ENCODE results near the gene GABRG1.

GABRG1 gene

DNA sequence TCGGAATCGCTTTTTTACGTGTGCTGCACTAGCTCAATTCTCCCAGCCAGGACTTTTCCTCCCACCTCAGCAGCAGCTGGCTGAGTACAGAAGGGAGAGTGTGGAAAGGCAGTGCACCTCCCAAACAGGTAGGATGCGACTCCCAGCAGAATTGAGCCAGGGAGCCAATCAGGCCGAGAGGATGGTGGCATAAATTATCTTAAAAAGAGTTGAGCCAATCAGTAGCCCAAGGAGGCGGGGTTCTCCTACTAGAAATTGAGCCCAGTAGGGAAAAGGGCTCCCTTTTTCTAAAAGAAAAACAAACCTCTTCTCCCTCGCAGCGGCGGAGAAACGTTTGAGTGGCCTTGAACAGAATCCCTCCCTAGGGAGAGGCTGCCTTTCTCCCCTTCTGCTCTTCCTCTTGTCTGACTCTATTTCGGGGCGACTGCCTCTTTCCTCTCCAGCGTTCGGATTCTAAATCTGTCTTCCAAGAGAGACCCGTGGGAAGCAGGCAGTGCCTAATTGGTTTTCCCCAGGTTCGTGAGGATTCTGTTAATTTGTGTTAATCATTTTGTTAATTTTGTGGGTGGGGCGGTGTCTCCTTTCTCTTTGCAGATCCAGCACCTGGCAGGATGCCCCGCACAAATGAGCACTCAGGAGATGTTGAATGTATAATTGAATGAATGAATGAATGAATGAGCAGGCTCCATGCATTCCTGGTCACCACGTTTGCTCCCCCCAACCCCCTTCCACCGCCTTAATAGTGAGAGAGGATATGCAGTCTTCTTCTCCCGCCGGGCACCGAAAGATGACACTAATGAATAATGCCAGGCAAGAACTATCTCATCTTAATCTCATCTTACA is at the start of gene GABRG1:
Gene GABRG1 (minus strand): TSS at position 142 of the 843 bp plus-strand sequence. CDS start 141 bp downstream, at position 1.
- Histone ChIP-seq H3K36me3 (ENCODE audit: insufficient read depth, low read length) (no peaks in the 10 kb centered on the region), H3K27me3 (ENCODE audit: control insufficient read depth in 1 of 2, insufficient read depth in 2 of 2, low read length in 2 of 2) (no peaks in the 10 kb centered on the region), H3K4me3 (ENCODE audit: low read depth in 1 of 2, low read length in 2 of 2) (peak within 1 kb of the TSS in 1 of 2 donors; percentile 8), H3K9ac (ENCODE audit: low read length) (no peak within 1 kb of the TSS), H3K9me3 (ENCODE audit: low read length) (no peaks in the 10 kb centered on the region), H3K4me1 (ENCODE audit: insufficient read depth, low read length) (no peaks in the 10 kb centered on the region), H3K27ac (ENCODE audit: low read depth, low read length) (no peak within 1 kb of the TSS)

DNA sequence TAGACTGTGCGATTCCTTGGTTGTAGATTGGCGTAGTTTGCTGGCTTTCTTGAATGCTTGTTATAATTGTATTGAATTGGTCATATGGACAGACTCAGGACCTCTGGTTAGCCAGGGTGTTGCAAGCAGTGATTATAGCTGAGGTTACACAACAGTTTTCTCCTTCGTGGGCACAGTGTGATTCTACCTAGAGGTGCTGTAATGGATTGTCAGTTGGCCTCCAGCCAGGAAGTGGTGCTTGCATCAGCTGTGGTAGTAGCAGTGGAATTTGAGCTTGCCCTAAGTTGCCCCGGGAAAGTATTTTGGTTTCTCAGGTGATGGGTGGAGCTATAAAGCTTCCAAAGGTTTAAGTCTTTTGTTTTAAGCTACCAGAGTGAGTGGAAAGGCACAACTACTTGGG is 23.1 kb upstream of the GABRG1 start:
- H3K27me3 ChIP-seq (ENCODE audit: control insufficient read depth in 1 of 2, insufficient read depth in 2 of 2, low read length in 2 of 2) = no peaks in the 10 kb centered on the region
- no peak overlapping the region for H3K9ac ChIP-seq (ENCODE audit: low read length)
- no peaks in the 10 kb centered on the region for H3K4me1 ChIP-seq (ENCODE audit: insufficient read depth, low read length)
- H3K9me3 ChIP-seq (ENCODE audit: low read length) = no peaks in the 10 kb centered on the region
- H3K36me3 ChIP-seq (ENCODE audit: insufficient read depth, low read length) = no peaks in the 10 kb centered on the region
- H3K27ac ChIP-seq (ENCODE audit: low read depth, low read length) = no peak overlapping the region
- H3K4me3 ChIP-seq (ENCODE audit: low read depth in 1 of 2, low read length in 2 of 2) = no peak overlapping the region

DNA sequence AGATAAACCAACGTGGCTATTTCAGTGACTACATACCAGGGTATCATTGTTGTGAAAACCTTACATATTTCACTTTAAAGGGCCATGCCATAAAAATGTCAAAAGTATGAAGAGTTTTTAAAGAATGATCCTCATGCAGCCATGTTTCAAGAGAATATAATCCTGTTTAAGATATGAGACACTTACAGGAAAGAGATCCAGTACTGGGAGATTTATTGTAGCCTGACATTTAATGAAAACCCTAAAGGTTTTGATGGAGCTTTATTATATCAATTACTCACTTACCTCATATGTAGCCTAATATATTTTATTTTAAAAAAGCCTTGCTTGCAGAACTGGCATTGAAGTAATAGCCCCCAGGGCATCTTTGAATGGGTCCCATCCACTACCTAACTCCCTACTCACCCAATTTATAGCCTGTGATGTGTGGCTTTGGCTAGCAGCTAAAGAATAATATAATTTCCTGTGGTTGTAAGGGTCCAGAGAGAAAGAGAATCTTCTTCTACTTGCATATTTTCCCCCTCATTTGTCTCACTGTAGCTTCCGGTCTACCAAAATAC is 7.7 kb upstream of the GABRG1 start:
- Histone ChIP-seq H3K27ac (ENCODE audit: low read depth, low read length) (no peak overlapping the region), H3K9ac (ENCODE audit: low read length) (no peak overlapping the region), H3K27me3 (ENCODE audit: control insufficient read depth in 1 of 2, insufficient read depth in 2 of 2, low read length in 2 of 2) (no peaks in the 10 kb centered on the region), H3K4me3 (ENCODE audit: low read depth in 1 of 2, low read length in 2 of 2) (no peak overlapping the region), H3K4me1 (ENCODE audit: insufficient read depth, low read length) (no peaks in the 10 kb centered on the region), H3K36me3 (ENCODE audit: insufficient read depth, low read length) (no peaks in the 10 kb centered on the region), H3K9me3 (ENCODE audit: low read length) (no peaks in the 10 kb centered on the region)

DNA sequence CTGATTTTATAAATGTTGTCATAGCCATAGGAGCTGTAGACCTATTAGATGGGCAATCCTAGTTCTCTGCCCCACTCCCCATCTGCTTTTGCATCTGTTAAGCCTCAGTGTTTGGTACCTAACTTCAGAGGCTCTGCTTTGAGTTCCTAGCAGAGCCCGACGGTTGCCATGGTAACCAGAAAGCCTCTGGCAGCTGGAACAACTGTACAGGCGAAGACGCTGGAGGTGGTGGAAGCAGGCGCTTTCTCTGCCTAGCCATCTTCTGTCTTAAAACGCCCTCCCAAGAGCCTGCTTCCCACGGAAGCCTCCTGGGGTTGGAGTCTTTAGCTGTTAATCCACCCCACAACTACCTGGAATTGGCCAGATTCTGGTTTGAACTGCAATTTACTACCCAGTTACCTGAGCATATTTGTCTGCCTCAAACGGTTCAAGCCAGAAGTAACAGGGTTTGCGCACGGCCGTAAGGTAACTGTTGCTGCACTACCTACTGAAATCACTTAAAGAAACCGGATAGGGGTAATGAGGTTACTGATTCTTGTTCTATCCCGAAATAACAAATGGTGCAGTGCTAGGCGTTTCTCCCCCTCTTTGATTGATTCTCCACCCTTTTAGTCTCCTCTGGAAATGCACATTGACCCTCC is 1.0 kb upstream of the GABRG1 start:
- no peak overlapping the region for H3K9ac ChIP-seq (ENCODE audit: low read length)
- no peaks in the 10 kb centered on the region for H3K27me3 ChIP-seq (ENCODE audit: control insufficient read depth in 1 of 2, insufficient read depth in 2 of 2, low read length in 2 of 2)
- H3K27ac ChIP-seq (ENCODE audit: low read depth, low read length) = no peak overlapping the region
- no peaks in the 10 kb centered on the region for H3K9me3 ChIP-seq (ENCODE audit: low read length)
- H3K4me3 ChIP-seq (ENCODE audit: low read depth in 1 of 2, low read length in 2 of 2) = no peak overlapping the region
- no peaks in the 10 kb centered on the region for H3K36me3 ChIP-seq (ENCODE audit: insufficient read depth, low read length)
- no peaks in the 10 kb centered on the region for H3K4me1 ChIP-seq (ENCODE audit: insufficient read depth, low read length)

DNA sequence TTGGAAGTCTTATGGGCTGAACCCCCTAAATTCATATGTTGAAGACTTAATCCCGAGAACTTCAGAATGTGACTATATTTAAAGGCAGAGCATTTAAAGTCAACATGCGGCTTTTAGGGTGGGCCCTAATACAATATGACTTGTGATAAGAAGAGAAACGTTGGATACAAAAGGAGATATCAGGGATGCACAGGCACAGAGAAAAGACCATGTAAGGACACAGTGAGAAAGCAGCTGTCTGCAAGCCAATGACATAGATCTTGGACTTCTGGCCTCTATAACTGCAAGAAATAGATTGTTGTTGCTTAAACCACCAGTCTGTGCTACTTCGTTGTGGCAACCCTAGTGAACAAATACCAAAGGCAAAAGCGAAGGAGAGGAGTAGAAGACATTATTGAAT is 42.2 kb downstream of the GABRG1 start:
- H3K9ac ChIP-seq (ENCODE audit: low read length) = no peak overlapping the region

GRCh38 chr4:46081248-46081647 is 42.6 kb downstream of the GABRG1 start:
- Histone ChIP-seq H3K27me3 (ENCODE audit: control insufficient read depth in 1 of 2, insufficient read depth in 2 of 2, low read length in 2 of 2) (no peaks in the 10 kb centered on the region), H3K9me3 (ENCODE audit: low read length) (no peaks in the 10 kb centered on the region), H3K9ac (ENCODE audit: low read length) (no peak overlapping the region), H3K4me1 (ENCODE audit: insufficient read depth, low read length) (no peaks in the 10 kb centered on the region), H3K36me3 (ENCODE audit: insufficient read depth, low read length) (no peaks in the 10 kb centered on the region), H3K27ac (ENCODE audit: low read depth, low read length) (no peak overlapping the region), H3K4me3 (ENCODE audit: low read depth in 1 of 2, low read length in 2 of 2) (no peak overlapping the region)

More for the DNA sequence above, 42.2 kb downstream of the GABRG1 start:
- no peak overlapping the region for H3K4me3 ChIP-seq (ENCODE audit: low read depth in 1 of 2, low read length in 2 of 2)
- no peaks in the 10 kb centered on the region for H3K9me3 ChIP-seq (ENCODE audit: low read length)
- no peak overlapping the region for H3K27ac ChIP-seq (ENCODE audit: low read depth, low read length)
- no peaks in the 10 kb centered on the region for H3K4me1 ChIP-seq (ENCODE audit: insufficient read depth, low read length)
- H3K36me3 ChIP-seq (ENCODE audit: insufficient read depth, low read length) = no peaks in the 10 kb centered on the region
- no peaks in the 10 kb centered on the region for H3K27me3 ChIP-seq (ENCODE audit: control insufficient read depth in 1 of 2, insufficient read depth in 2 of 2, low read length in 2 of 2)

DNA sequence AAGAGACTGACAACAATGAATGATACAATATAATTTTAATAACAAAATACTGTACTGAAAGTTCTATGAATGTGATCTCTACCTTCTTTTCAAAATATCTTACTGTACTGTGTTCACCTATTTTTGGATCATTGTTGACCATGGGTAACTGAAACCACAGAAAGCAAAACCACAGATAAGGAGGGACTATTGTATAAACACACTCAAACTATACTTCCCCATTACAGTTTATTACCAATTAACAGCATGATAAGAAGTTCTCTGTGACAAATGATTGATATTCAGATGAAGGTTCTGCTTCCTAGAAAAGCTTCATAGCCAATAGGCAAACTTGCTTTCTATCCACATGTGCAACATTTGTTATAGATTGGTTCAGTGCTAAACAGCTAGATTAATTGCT is 50.1 kb downstream of the GABRG1 start:
- H3K9ac ChIP-seq (ENCODE audit: low read length) = no peak overlapping the region
- no peaks in the 10 kb centered on the region for H3K36me3 ChIP-seq (ENCODE audit: insufficient read depth, low read length)
- H3K9me3 ChIP-seq (ENCODE audit: low read length) = no peaks in the 10 kb centered on the region
- no peak overlapping the region for H3K4me3 ChIP-seq (ENCODE audit: low read depth in 1 of 2, low read length in 2 of 2)
- H3K27me3 ChIP-seq (ENCODE audit: control insufficient read depth in 1 of 2, insufficient read depth in 2 of 2, low read length in 2 of 2) = no peaks in the 10 kb centered on the region
- no peak overlapping the region for H3K27ac ChIP-seq (ENCODE audit: low read depth, low read length)
- H3K4me1 ChIP-seq (ENCODE audit: insufficient read depth, low read length) = no peaks in the 10 kb centered on the region

- Histone ChIP-seq H3K9ac (ENCODE audit: low read length) (no peak overlapping the region), H3K27ac (ENCODE audit: low read depth, low read length) (no peak overlapping the region), H3K4me1 (ENCODE audit: insufficient read depth, low read length) (no peaks in the 10 kb centered on the region), H3K36me3 (ENCODE audit: insufficient read depth, low read length) (no peaks in the 10 kb centered on the region), H3K27me3 (ENCODE audit: control insufficient read depth in 1 of 2, insufficient read depth in 2 of 2, low read length in 2 of 2) (no peaks in the 10 kb centered on the region), H3K4me3 (ENCODE audit: low read depth in 1 of 2, low read length in 2 of 2) (no peak overlapping the region), H3K9me3 (ENCODE audit: low read length) (no peaks in the 10 kb centered on the region)
These were observed 72.5 kb downstream of the GABRG1 start for GRCh38 chr4:46051392-46051791.

- Histone ChIP-seq H3K27me3 (ENCODE audit: control insufficient read depth in 1 of 2, insufficient read depth in 2 of 2, low read length in 2 of 2) (no peaks in the 10 kb centered on the region), H3K9ac (ENCODE audit: low read length) (no peak overlapping the region), H3K27ac (ENCODE audit: low read depth, low read length) (no peak overlapping the region), H3K4me3 (ENCODE audit: low read depth in 1 of 2, low read length in 2 of 2) (no peak overlapping the region), H3K36me3 (ENCODE audit: insufficient read depth, low read length) (no peaks in the 10 kb centered on the region), H3K9me3 (ENCODE audit: low read length) (no peaks in the 10 kb centered on the region), H3K4me1 (ENCODE audit: insufficient read depth, low read length) (no peaks in the 10 kb centered on the region)
These were observed 91.8 kb downstream of the GABRG1 start for GRCh38 chr4:46032056-46032455.

DNA sequence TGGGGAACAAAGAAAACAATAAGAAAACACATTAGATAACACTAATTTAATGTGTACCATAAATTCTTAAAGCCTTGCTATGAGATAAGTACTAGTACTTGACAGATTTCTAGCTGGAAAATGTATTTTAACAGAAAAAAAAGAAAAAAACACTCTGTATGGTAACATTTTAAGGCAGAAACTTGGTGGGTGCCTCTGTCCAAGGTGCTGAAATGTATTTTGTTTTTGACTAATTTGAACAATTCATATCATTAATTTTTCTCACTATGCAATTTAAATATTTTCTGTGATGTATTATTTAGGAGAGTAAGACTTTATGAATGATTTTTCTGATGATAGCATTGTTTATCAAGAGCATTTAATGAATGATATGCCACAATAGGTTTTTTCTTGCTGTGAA is 107.5 kb downstream of the GABRG1 start:
- H3K4me1 ChIP-seq (ENCODE audit: insufficient read depth, low read length) = no peaks in the 10 kb centered on the region
- no peak overlapping the region for H3K9ac ChIP-seq (ENCODE audit: low read length)
- H3K27me3 ChIP-seq (ENCODE audit: control insufficient read depth in 1 of 2, insufficient read depth in 2 of 2, low read length in 2 of 2) = no peaks in the 10 kb centered on the region
- no peak overlapping the region for H3K27ac ChIP-seq (ENCODE audit: low read depth, low read length)
- H3K36me3 ChIP-seq (ENCODE audit: insufficient read depth, low read length) = no peaks in the 10 kb centered on the region
- H3K9me3 ChIP-seq (ENCODE audit: low read length) = no peaks in the 10 kb centered on the region
- H3K4me3 ChIP-seq (ENCODE audit: low read depth in 1 of 2, low read length in 2 of 2) = no peak overlapping the region

DNA sequence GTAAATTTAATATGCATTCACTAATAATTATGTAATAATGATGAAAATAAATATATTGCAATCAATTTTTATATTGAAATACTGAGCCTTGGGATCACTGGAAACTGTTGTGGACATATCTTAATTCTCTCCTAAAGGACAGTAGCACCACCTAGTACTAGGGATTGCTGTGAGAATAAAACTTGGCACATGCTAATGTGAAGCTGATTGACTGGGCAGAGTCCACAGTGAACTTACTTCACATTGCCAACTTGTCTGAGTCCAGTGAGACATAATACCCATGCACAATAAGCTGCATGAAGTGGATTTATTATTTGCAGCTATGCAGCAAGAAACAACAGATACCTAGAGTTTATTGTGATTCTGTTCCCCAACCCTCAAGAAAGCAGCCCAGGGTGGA is 131.1 kb downstream of the GABRG1 start:
- H3K27ac ChIP-seq (ENCODE audit: low read depth, low read length) = no peak overlapping the region
- no peaks in the 10 kb centered on the region for H3K36me3 ChIP-seq (ENCODE audit: insufficient read depth, low read length)

More for the DNA sequence above, 131.1 kb downstream of the GABRG1 start:
- no peaks in the 10 kb centered on the region for H3K4me1 ChIP-seq (ENCODE audit: insufficient read depth, low read length)
- no peak overlapping the region for H3K4me3 ChIP-seq (ENCODE audit: low read depth in 1 of 2, low read length in 2 of 2)
- no peaks in the 10 kb centered on the region for H3K9me3 ChIP-seq (ENCODE audit: low read length)
- H3K27me3 ChIP-seq (ENCODE audit: control insufficient read depth in 1 of 2, insufficient read depth in 2 of 2, low read length in 2 of 2) = no peaks in the 10 kb centered on the region
- H3K9ac ChIP-seq (ENCODE audit: low read length) = no peak overlapping the region

Measured in muscle layer of colon (tissue), 2 donors.